Subcutaneous adipose tissue (tissue), 4 donors: ENCODE results near the gene SLITRK1. TPM values are rescaled to one million over a fixed set of nuclear protein-coding genes. Genes with fewer than 3 reads are reported as not detected.

Source experiments
- total RNA-seq, 4 donors: library from RNA; depleted of rRNA; stranded (reverse); fragments of >200 nt; gene quantifications; one replicate each; pipeline ENCODE4 v1.1.0, GENCODE V29; 2016
- TF ChIP-seq, protein P1 (sequence below): fragments of 450-650 bp; IDR thresholded peaks from one replicate; pipeline ENCODE4 v1.5.1; 2016; ENCODE audit warnings: low read depth, mild to moderate bottlenecking, control low read depth, antibody characterized with exemption, moderate library complexity

SLITRK1 gene
- total RNA-seq, 4 donors from 2014 or later: not detected

DNA sequence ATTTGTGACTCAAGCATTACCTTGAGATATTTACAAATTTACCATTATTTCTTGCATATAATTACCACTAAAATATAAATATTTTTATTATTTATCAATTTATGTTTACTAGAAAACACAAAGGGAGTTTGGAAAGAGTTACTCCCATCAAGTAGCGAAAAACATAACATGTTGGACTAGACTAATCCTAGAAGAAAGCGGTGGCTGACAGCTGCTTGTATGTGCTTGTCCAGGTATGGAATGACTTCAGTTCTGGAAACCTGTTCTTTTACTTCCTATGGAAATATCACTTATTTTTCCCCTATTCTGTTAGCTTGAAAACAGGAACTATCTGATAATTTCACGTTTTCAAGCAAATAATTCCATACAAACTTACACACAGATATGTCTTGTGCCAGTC is 28.5 kb downstream of the SLITRK1 start:
- TF ChIP-seq, protein P1, sequence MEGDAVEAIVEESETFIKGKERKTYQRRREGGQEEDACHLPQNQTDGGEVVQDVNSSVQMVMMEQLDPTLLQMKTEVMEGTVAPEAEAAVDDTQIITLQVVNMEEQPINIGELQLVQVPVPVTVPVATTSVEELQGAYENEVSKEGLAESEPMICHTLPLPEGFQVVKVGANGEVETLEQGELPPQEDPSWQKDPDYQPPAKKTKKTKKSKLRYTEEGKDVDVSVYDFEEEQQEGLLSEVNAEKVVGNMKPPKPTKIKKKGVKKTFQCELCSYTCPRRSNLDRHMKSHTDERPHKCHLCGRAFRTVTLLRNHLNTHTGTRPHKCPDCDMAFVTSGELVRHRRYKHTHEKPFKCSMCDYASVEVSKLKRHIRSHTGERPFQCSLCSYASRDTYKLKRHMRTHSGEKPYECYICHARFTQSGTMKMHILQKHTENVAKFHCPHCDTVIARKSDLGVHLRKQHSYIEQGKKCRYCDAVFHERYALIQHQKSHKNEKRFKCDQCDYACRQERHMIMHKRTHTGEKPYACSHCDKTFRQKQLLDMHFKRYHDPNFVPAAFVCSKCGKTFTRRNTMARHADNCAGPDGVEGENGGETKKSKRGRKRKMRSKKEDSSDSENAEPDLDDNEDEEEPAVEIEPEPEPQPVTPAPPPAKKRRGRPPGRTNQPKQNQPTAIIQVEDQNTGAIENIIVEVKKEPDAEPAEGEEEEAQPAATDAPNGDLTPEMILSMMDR: no peak

DNA sequence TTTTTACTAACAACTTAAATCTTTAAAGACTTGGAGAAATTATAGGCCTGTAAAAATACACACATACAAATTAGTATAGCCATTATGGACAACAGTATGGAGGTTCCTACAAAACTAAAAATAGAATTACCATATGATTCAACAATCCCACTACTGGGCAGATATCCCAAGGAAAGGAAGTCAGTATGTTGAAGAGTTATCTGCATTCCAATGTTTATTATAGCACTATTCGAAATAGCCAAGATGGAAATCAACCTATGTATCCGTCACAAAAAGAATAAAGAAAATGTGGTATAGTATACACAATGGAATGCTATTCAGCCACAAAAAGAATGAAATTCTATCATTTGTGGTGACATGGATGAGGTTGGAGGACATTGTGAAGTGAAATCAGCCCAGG is 37.2 kb downstream of the SLITRK1 start:
- TF ChIP-seq, protein P1: no peak

DNA sequence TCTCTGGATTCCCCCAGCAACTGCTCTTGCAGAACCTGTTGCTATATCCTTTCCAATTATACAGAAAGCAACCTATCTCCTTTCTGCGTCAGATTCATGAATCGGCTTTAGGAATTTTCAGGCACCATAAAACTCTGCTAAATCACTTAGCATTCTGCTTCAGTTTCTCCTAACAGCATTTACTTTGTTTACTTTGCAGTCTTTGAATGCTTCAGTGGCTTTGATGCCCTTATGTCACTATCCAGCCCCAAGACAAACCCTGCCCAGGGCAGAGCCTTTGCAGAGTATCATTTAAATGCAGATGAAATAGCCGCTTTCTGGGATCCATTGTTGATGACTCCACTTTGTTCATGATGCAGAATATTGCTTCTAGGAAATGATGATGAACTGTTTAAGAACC is 43.1 kb downstream of the SLITRK1 start:
- TF ChIP-seq, protein P1: no peak

DNA sequence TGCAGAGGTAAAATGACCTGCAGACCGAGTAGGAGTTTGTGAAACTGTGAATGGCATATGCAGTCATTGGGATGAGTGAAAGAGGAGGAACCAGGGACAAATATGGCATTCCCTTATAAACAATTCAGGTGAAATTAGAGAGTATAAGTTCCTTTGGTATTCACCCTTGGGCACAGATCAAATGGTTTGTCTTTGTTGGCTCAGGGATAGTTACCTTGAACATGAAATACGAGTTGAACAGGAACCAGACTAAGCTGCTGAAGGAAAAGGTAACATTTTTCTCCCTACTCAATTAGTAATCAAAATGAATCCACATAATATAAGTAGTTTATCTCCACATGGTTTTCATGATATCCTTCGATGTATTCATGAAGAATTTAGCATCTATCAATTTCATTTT is 50.5 kb downstream of the SLITRK1 start:
- TF ChIP-seq, protein P1: no peak

DNA sequence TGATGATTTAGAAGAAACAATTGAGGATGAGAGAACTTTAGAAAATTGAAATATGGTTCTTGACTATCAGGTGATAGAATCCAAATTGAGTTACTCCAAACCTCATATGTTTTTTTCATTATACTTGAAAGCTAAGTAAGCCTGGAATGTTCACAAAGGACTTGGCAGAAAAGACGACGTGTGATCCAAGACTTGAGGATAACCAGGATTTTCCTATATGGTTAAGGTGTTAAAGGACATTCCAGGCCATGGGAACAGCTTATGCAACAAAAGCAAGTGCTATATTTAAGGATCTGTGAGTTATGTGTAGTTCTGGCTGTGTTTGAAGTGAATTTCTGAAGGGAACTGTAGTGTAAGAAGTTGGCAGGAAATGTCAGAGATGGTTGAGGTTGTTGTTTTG is 52.5 kb downstream of the SLITRK1 start:
- TF ChIP-seq, protein P1: no peak

DNA sequence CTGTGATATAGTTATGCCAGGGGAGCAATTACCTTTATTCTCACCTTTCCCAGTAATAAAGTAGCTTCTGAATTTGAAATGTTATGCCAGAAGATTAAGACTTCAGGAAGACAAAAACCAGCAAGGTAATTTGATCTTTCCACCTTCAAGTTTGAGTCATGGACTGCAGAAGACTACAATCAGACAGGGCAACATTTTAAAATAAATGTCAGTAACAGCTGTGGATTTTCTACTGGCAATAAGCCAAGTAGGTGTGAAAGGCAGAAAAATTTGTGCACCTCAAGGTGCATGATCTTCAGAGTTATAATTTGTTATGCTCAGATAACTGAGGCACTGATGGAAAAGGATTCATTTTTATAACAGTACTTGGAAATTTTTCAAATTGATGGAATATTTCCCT is 54.9 kb downstream of the SLITRK1 start:
- TF ChIP-seq, protein P1: no peak
